ENCODE results near the gene MYRF.

DNA sequence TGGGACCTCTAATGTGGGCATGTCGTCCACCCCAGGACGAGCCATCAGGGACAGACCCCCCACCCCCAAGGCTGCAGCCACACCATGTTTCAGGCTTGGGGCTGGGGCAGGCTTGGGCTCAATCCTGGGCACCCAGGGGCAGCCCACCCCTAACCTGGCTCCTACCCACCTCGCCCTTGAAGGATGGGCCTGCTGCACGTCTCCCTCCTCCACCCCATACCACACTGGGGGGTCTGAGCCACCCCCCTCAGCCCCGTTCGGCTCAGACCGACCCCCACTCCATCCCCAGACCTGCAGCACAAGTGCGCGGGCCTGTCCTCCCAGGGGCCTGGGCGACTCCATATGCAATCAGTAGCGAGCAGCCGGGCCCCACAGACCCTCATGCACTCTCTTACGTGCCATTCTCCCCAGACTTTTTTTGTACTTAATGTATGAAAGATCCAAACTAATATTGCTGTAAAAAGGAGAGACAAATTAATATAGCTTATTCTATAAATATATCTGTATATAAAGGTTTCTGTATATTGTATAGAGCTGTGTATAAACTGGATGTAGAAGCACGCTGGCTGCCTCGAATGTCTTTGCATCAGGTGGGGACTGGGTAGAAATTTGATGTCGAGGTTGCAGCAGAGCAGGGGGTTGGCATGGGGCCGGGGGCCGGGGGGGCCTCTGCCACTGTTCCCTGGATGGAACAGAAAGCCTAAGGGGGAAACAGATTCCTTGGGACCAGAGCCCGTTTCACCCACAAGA, 5.8 kb upstream of the MYRF start:
- TF ChIP-seq RAD21 (IDR thresholded peaks at IDR 0.05; ENCODE audit: low read depth) (no peak), ZBTB7A (IDR thresholded peaks at IDR 0.05; ENCODE audit: low read depth) (0 out of 2 replicates have a peak, but pooled peaks have one; percentile 13), EP300 (IDR thresholded peaks at IDR 0.05; ENCODE audit: borderline replicate concordance) (no peak), TAF1 (IDR thresholded peaks at IDR 0.05; ENCODE audit: low read depth) (no peak), EGR1 (IDR thresholded peaks at IDR 0.05) (no peak), TEAD4 (IDR thresholded peaks at IDR 0.05) (no peak), NFIC (IDR thresholded peaks at IDR 0.05) (no peak), YY1 (IDR thresholded peaks at IDR 0.05; ENCODE audit: low read depth) (no peak), TCF12 (IDR thresholded peaks at IDR 0.05; ENCODE audit: low read depth) (no peak)
- TF ChIP-seq, protein P1, sequence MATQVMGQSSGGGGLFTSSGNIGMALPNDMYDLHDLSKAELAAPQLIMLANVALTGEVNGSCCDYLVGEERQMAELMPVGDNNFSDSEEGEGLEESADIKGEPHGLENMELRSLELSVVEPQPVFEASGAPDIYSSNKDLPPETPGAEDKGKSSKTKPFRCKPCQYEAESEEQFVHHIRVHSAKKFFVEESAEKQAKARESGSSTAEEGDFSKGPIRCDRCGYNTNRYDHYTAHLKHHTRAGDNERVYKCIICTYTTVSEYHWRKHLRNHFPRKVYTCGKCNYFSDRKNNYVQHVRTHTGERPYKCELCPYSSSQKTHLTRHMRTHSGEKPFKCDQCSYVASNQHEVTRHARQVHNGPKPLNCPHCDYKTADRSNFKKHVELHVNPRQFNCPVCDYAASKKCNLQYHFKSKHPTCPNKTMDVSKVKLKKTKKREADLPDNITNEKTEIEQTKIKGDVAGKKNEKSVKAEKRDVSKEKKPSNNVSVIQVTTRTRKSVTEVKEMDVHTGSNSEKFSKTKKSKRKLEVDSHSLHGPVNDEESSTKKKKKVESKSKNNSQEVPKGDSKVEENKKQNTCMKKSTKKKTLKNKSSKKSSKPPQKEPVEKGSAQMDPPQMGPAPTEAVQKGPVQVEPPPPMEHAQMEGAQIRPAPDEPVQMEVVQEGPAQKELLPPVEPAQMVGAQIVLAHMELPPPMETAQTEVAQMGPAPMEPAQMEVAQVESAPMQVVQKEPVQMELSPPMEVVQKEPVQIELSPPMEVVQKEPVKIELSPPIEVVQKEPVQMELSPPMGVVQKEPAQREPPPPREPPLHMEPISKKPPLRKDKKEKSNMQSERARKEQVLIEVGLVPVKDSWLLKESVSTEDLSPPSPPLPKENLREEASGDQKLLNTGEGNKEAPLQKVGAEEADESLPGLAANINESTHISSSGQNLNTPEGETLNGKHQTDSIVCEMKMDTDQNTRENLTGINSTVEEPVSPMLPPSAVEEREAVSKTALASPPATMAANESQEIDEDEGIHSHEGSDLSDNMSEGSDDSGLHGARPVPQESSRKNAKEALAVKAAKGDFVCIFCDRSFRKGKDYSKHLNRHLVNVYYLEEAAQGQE (IDR thresholded peaks at IDR 0.05; ENCODE audit: low read depth) = no peak
